ENCODE data around the gene ARL4A. TPM values are rescaled to one million over a fixed set of nuclear protein-coding genes. Genes with fewer than 3 reads are reported as not detected.
"Not testable (repeated sequence)": the region's sequence is repeated elsewhere in the genome, so short reads cannot be mapped to it uniquely, and the experiment has no call there.

Gene ARL4A
- total and polyA plus RNA-seq, 4 experiments from 2014 or later: 11.6 to 101 (median 35.5) TPM

DNA sequence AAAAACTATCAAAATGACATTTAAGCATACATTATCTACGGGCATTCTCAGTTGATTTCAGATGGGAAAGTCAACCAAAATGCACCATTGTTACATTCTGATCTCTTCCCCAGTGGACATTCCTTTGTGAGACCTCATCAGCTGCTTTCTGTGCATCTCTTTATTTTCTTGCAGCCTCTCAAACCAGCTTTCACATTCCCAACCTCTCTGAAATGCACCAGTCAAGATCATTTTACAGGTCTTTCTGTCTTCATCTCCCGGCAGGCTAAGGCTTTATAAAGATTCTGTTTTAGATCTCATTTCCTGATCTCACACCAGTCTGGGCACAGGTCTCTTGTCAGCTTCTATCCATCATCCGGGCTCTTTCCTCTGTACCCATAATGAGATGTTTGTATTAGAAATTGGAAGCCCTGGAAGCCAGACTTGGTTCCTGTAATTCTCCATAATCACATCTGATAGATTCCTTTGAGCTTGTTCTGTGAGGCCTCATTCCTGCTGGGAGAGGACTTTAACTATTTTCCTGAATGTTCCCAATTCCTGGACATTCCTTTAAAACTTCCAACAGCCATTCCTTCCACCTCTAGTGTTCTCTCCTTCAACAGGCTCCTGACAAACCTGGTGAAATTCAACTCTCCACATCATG, 44.3 kb upstream of the ARL4A start:
- intact Hi-C loops (cut with micrococcal nuclease): no loop called here
- Histone ChIP-seq H3K9me3 (ENCODE audit: control insufficient read depth in 1 of 2, low read length in 2 of 2) (no peaks in the 10 kb centered on the region), H3K27ac (ENCODE audit: low read depth, low read length) (no peak overlapping the region), H3K36me3 (ENCODE audit: insufficient read depth, low read length) (no peaks in the 10 kb centered on the region), H3K4me3 (ENCODE audit: low read length in 2 of 2) (no peak overlapping the region), H3K27me3 (ENCODE audit: insufficient read depth, low read length) (no peaks in the 10 kb centered on the region), H3K4me1 (ENCODE audit: insufficient read depth, low read length) (peaks cover 7% of the 10 kb centered on the region)
- Mint-ChIP-seq H3K4me3 (no peak overlapping the region), H3K4me1 (peaks cover 2 to 10% (median 3%) of the 10 kb centered on the region in 4 donors), H3K36me3 (no peaks in the 10 kb centered on the region), H3K27me3 (peaks cover 0 to 2% of the 10 kb centered on the region in 2 donors), H3K27ac (no peak overlapping the region), H3K9me3 (no peaks in the 10 kb centered on the region)
- POLR2A ChIA-PET (ENCODE audit: partially characterized antibody): no interaction called here
- CTCF ChIA-PET (ENCODE audit: partially characterized antibody): no interaction called here
- DNase-seq: no peak

DNA sequence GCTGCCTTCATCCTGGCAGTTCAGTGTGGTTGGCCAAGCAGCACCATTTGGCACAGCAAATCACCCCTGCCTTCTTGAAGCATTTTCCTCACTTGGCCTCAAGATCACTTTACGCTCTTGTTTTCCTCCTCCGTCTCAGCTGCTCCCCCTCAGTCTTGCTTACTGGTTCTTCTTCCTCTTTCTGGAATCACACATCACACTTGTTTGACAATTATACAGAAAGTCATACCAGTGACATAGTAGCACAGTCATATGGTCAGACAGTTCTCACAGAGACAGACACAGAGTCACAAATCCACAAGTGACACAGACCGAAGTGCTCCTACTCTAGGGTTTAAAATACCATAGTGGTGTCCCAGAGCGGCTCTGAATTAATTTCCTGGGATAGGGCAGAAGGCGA, 43.8 kb upstream of the ARL4A start:
- H3K36me3 ChIP-seq (ENCODE audit: insufficient read depth, low read length): no peaks in the 10 kb centered on the region
- no peaks in the 10 kb centered on the region for H3K36me3 Mint-ChIP-seq
- peaks cover 0 to 6% (median 1%) of the 10 kb centered on the region in 4 donors for H3K4me1 Mint-ChIP-seq
- ChIA-PET POLR2A (ENCODE audit: partially characterized antibody) (no interaction called here), CTCF (ENCODE audit: partially characterized antibody) (no interaction called here)
- no peak for DNase-seq
- H3K4me3 ChIP-seq (ENCODE audit: low read length in 2 of 2): no peak overlapping the region
- intact Hi-C loops (cut with micrococcal nuclease): no loop called here
- peaks cover 2% of the 10 kb centered on the region for H3K4me1 ChIP-seq (ENCODE audit: insufficient read depth, low read length)
- no peaks in the 10 kb centered on the region for H3K9me3 Mint-ChIP-seq
- no peak overlapping the region for H3K4me3 Mint-ChIP-seq
- H3K27ac Mint-ChIP-seq: no peak overlapping the region
- H3K27me3 Mint-ChIP-seq: peaks cover 0 to 2% of the 10 kb centered on the region in 2 donors
- H3K27ac ChIP-seq (ENCODE audit: low read depth, low read length): no peak overlapping the region
- no peaks in the 10 kb centered on the region for H3K27me3 ChIP-seq (ENCODE audit: insufficient read depth, low read length)
- no peaks in the 10 kb centered on the region for H3K9me3 ChIP-seq (ENCODE audit: control insufficient read depth in 1 of 2, low read length in 2 of 2)

DNA sequence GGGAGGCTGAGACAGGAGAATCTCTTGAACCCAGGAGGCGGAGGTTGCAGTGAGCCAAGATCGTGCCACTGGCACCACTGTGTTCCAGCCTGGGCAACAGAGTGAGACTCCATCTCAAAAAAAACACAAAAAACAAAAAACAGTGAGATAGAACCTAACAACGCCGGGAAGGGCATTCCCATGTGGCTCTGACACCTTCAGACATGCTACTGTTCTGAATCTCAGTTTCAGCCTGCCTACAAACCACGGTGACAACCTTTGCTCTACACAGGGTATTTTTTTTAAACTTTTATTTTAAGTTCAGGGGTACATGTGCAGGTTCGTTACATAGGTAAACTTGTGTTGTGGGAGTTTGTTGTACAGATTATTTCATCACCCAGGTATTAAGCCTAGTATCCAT, 42.2 kb upstream of the ARL4A start:
- POLR2A ChIA-PET (ENCODE audit: partially characterized antibody); DNase-seq; H3K36me3 ChIP-seq (ENCODE audit: insufficient read depth, low read length); H3K4me3 ChIP-seq (ENCODE audit: low read length in 2 of 2); H3K27me3 Mint-ChIP-seq; H3K4me1 ChIP-seq (ENCODE audit: insufficient read depth, low read length); H3K4me3 Mint-ChIP-seq; intact Hi-C loops (cut with micrococcal nuclease); H3K36me3 Mint-ChIP-seq; H3K27ac ChIP-seq (ENCODE audit: low read depth, low read length); H3K9me3 ChIP-seq (ENCODE audit: control insufficient read depth in 1 of 2, low read length in 2 of 2); H3K9me3 Mint-ChIP-seq; H3K27ac Mint-ChIP-seq; H3K4me1 Mint-ChIP-seq; H3K27me3 ChIP-seq (ENCODE audit: insufficient read depth, low read length): not testable (repeated sequence)
- CTCF ChIA-PET (ENCODE audit: partially characterized antibody): interaction anchor here (1.1 to 2.2 kb wide), 3 partner anchors 9 to 40 kb away, joined by 5 to 9 read pairs (median 5); no protein-coding TSS in a partner anchor

DNA sequence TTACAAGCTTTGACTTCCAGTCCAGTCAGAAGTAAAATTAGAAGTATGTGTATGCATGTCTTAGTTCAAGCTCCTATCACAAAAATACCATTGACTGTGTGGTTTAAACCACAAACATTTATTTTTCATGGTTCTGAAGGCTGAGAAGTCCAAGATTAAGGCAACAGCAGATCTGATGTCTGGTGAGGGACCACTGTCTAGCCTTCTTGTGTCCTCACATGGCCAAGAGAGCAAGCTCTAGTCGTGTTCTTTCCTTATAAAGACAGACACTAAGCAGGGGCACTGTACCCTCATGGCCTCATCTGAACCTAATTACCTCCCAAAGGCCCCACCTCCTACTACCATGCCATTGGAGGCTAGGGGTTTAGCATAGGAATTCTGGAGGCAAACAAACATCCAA, 41.3 kb upstream of the ARL4A start:
- Mint-ChIP-seq H3K36me3 (no peaks in the 10 kb centered on the region), H3K27ac (no peak overlapping the region), H3K27me3 (peaks cover 0 to 2% of the 10 kb centered on the region in 2 donors), H3K4me3 (no peak overlapping the region), H3K4me1 (no peaks in the 10 kb centered on the region), H3K9me3 (no peaks in the 10 kb centered on the region)
- no peaks in the 10 kb centered on the region for H3K4me1 ChIP-seq (ENCODE audit: insufficient read depth, low read length)
- H3K27ac ChIP-seq (ENCODE audit: low read depth, low read length): no peak overlapping the region
- intact Hi-C loops (cut with micrococcal nuclease): no loop called here
- no peaks in the 10 kb centered on the region for H3K9me3 ChIP-seq (ENCODE audit: control insufficient read depth in 1 of 2, low read length in 2 of 2)
- H3K36me3 ChIP-seq (ENCODE audit: insufficient read depth, low read length): no peaks in the 10 kb centered on the region
- no peak overlapping the region for H3K4me3 ChIP-seq (ENCODE audit: low read length in 2 of 2)
- no peak for DNase-seq
- ChIA-PET CTCF (ENCODE audit: partially characterized antibody) (interaction anchor here (1.1 to 2.2 kb wide), 3 partner anchors 10 to 39 kb away, joined by 5 to 9 read pairs (median 5); no protein-coding TSS in a partner anchor), POLR2A (ENCODE audit: partially characterized antibody) (no interaction called here)
- no peaks in the 10 kb centered on the region for H3K27me3 ChIP-seq (ENCODE audit: insufficient read depth, low read length)

DNA sequence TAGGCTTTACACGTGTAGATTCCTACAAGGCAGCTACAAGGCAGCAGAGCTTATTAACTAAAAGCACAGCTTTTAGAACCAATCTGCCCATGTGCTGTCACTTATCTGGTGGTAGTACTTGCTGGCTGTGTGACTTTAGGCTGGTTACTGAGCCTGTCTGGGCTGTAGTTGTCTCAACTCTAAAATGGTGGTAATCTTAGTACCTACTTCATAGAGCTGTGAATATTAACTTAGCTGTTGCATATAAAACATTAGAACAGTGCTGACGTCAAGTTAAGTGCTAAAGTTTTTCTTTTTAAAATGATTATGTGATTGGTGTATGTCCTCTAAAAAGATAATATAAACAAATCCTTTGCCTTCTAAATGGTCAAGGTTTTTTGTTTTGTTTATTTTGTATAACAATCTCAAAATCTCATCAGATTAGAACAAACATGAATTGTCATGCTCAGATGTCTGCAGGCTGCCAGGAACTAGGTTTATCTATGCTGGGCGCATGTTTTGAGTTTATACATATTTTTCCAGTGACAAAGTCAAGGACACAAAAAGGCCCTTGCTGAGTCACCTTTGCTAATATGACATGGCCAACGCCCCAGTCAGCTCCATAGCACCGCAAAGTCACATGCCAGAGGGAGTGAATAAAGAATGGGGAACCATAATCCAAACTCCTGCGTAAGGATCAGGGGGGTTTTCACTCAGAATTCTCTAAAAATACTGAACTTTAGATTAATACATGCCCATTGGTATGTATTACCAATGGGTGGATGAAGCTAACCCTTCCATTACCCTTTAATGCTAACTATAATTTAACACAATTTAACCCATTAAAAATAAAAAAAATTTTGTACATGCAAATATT, 39.8 kb upstream of the ARL4A start:
- H3K27ac Mint-ChIP-seq: no peak overlapping the region
- no peaks in the 10 kb centered on the region for H3K36me3 Mint-ChIP-seq
- Histone ChIP-seq H3K4me1 (ENCODE audit: insufficient read depth, low read length) (no peaks in the 10 kb centered on the region), H3K4me3 (ENCODE audit: low read length in 2 of 2) (no peak overlapping the region), H3K27ac (ENCODE audit: low read depth, low read length) (no peak overlapping the region), H3K36me3 (ENCODE audit: insufficient read depth, low read length) (no peaks in the 10 kb centered on the region), H3K9me3 (ENCODE audit: control insufficient read depth in 1 of 2, low read length in 2 of 2) (no peaks in the 10 kb centered on the region), H3K27me3 (ENCODE audit: insufficient read depth, low read length) (no peaks in the 10 kb centered on the region)
- ChIA-PET CTCF (ENCODE audit: partially characterized antibody) (interaction anchor here (1.1 to 1.8 kb wide), 2 partner anchors 9 to 39 kb away, joined by 4 to 11 read pairs; no protein-coding TSS in a partner anchor), POLR2A (ENCODE audit: partially characterized antibody) (no interaction called here)
- intact Hi-C loops (cut with micrococcal nuclease): no loop called here
- no peak for DNase-seq
- H3K27me3 Mint-ChIP-seq: peaks cover 0 to 2% of the 10 kb centered on the region in 2 donors
- no peak overlapping the region for H3K4me3 Mint-ChIP-seq
- no peaks in the 10 kb centered on the region for H3K9me3 Mint-ChIP-seq
- H3K4me1 Mint-ChIP-seq: no peaks in the 10 kb centered on the region

DNA sequence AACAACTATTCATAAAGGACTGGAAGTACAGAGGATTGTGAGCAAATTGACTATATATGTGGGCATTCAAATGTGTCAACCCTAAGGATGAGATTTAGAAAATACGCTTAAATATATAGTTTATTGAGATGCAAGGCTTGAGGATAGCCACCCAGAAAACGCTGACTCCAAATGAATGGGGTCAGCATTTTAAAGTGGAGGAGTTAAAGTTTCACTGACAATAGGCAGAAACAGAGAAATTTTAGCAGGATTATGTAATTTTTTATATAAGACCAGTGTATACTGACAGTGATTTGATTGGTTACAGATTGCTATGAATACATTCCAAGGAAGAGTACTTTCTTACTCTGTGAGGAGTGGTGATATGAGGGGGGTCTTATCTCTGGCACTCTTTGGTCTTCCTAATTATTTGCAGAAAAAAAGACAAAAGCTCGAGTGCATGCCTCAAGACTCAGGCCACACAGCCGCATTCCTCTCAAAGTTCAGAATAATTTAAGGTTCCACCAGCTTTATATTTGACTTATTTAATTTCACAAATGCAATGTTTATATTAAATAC, 38.6 kb upstream of the ARL4A start:
- H3K27me3 Mint-ChIP-seq: peaks cover 0 to 2% of the 10 kb centered on the region in 2 donors
- intact Hi-C loops (cut with micrococcal nuclease): no loop called here
- H3K27me3 ChIP-seq (ENCODE audit: insufficient read depth, low read length): no peaks in the 10 kb centered on the region
- ChIA-PET POLR2A (ENCODE audit: partially characterized antibody) (no interaction called here), CTCF (ENCODE audit: partially characterized antibody) (interaction anchor here (1.8 kb wide), 1 partner anchor 10 kb away, joined by 11 read pairs; no protein-coding TSS in a partner anchor)
- no peak overlapping the region for H3K27ac Mint-ChIP-seq
- H3K4me3 ChIP-seq (ENCODE audit: low read length in 2 of 2): no peak overlapping the region
- no peaks in the 10 kb centered on the region for H3K4me1 Mint-ChIP-seq
- no peaks in the 10 kb centered on the region for H3K4me1 ChIP-seq (ENCODE audit: insufficient read depth, low read length)
- H3K4me3 Mint-ChIP-seq: no peak overlapping the region
- H3K36me3 ChIP-seq (ENCODE audit: insufficient read depth, low read length): no peaks in the 10 kb centered on the region
- no peaks in the 10 kb centered on the region for H3K9me3 Mint-ChIP-seq
- no peaks in the 10 kb centered on the region for H3K9me3 ChIP-seq (ENCODE audit: control insufficient read depth in 1 of 2, low read length in 2 of 2)
- DNase-seq: no peak
- no peaks in the 10 kb centered on the region for H3K36me3 Mint-ChIP-seq
- no peak overlapping the region for H3K27ac ChIP-seq (ENCODE audit: low read depth, low read length)

DNA sequence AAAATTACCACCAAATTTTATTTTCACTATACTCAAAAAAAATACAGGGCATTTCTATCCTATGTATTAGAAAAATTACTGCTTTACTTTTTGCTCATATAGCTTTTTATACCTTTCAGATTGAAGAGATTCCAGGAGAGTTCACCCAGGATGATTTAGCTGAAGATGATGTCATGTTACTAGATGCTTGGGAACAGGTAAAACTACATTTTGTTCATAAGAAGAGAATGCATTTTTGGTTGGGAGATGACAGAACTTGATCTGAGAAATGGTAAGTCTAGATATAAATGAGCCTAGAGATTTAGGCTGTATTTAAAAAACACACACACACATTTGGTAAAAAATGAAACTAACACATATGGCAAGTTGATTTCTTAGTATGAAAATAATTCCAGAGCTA, 38.1 kb upstream of the ARL4A start:
- Histone ChIP-seq H3K27me3 (ENCODE audit: insufficient read depth, low read length) (no peaks in the 10 kb centered on the region), H3K36me3 (ENCODE audit: insufficient read depth, low read length) (no peaks in the 10 kb centered on the region), H3K4me1 (ENCODE audit: insufficient read depth, low read length) (no peaks in the 10 kb centered on the region), H3K4me3 (ENCODE audit: low read length in 2 of 2) (no peak overlapping the region), H3K27ac (ENCODE audit: low read depth, low read length) (no peak overlapping the region), H3K9me3 (ENCODE audit: control insufficient read depth in 1 of 2, low read length in 2 of 2) (no peaks in the 10 kb centered on the region)
- Mint-ChIP-seq H3K4me1 (no peaks in the 10 kb centered on the region), H3K27ac (no peak overlapping the region), H3K36me3 (no peaks in the 10 kb centered on the region), H3K9me3 (no peaks in the 10 kb centered on the region), H3K4me3 (no peak overlapping the region), H3K27me3 (peaks cover 0 to 2% of the 10 kb centered on the region in 2 donors)
- DNase-seq: no peak
- ChIA-PET CTCF (ENCODE audit: partially characterized antibody) (no interaction called here), POLR2A (ENCODE audit: partially characterized antibody) (no interaction called here)
- intact Hi-C loops (cut with micrococcal nuclease): no loop called here

All from CD4-positive, alpha-beta memory T cell (primary cell).